Dendritic cell treated with granulocyte-macrophage colony-stimulating factor and Interleukin-4, amounts not matched to agents 40 ng/mL and 50 ng/mL, for 4 days (primary cell): ENCODE data around the gene NPTX1.

Experiments
- H3K27ac Mint-ChIP-seq: one replicate; pipeline ENCODE4 v1.8.0; 2022; ENCODE audit warnings: mild to moderate bottlenecking, mixed read lengths
- H3K27me3 Mint-ChIP-seq: one replicate; pipeline ENCODE4 v1.8.0; 2022; ENCODE audit warnings: mild to moderate bottlenecking, mixed read lengths
- H3K36me3 Mint-ChIP-seq: one replicate; pipeline ENCODE4 v1.8.0; 2022; ENCODE audit warnings: low read depth, mixed read lengths
- H3K4me1 Mint-ChIP-seq: one replicate; pipeline ENCODE4 v1.8.0; 2022; ENCODE audit warnings: low read depth, mixed read lengths
- H3K4me3 Mint-ChIP-seq: one replicate; pipeline ENCODE4 v1.8.0; 2022; ENCODE audit warnings: mild to moderate bottlenecking, moderate library complexity, mixed read lengths
- H3K9me3 Mint-ChIP-seq: one replicate; pipeline ENCODE4 v1.8.0; 2022; ENCODE audit warnings: mixed read lengths
- intact Hi-C: fragments of 100-400 bp; cut with micrococcal nuclease; formaldehyde crosslinking; loops from one replicate; pipeline ENCODE4 v1.15.0; 2022

NPTX1 gene

GRCh38 chr17:80497726-80498241, 21.4 kb upstream of the NPTX1 start:
- Mint-ChIP-seq H3K9me3 (no peaks in the 10 kb centered on the region), H3K4me1 (no peaks in the 10 kb centered on the region), H3K27me3 (peaks cover 27% of the 10 kb centered on the region), H3K36me3 (no peaks in the 10 kb centered on the region), H3K4me3 (no peak overlapping the region), H3K27ac (no peak overlapping the region)
- intact Hi-C loops, result no loop called here

GRCh38 chr17:80494547-80494946, 18.1 kb upstream of the NPTX1 start:
- H3K36me3 Mint-ChIP-seq, result no peaks in the 10 kb centered on the region
- no peaks in the 10 kb centered on the region for H3K4me1 Mint-ChIP-seq
- no peak overlapping the region for H3K4me3 Mint-ChIP-seq
- no peak overlapping the region for H3K27ac Mint-ChIP-seq
- peaks cover 43% of the 10 kb centered on the region for H3K27me3 Mint-ChIP-seq
- H3K9me3 Mint-ChIP-seq, result no peaks in the 10 kb centered on the region
- intact Hi-C loops, result no loop called here

DNA sequence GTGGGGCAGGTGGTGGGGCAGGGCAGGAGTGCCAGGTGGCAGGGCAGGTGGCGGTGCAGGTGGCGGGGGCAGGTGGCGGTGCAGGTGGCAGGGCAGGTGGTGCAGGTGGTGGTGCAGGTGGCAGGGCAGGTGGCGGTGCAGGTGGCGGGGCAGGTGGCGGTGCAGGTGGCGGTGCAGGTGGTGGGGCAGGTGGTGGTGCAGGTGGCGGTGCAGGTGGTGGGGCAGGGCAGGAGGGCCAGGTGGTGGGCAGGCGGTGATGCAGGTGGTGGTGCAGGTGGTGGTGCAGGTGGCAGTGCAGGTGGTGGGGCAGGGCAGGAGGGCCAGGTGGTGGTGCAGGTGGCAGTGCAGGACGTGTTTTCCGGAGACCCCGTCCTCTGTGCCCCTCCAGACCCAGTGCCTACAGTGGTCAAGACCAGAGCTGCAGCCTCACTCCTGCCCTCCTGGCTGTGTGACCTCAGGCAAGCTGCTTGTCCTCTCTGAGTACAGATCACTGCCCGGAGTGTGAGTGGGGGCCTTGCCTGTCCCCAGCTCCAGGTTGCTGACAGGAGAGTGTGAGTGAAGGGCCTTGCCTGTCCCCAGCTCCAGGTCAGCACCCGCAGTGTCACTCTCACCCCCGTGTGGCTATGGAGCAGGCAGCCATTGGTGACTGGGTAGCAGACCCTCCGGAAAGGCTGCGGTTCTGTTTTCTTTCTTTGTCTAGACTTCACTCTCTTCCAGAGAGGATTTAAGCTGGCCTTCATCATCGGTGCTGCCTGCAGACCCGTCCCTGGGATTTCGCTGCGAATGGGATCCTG, 16.1 kb upstream of the NPTX1 start:
- Mint-ChIP-seq H3K36me3 (no peaks in the 10 kb centered on the region), H3K27me3 (peaks cover 35% of the 10 kb centered on the region), H3K27ac (no peak overlapping the region), H3K9me3 (no peaks in the 10 kb centered on the region), H3K4me1 (no peaks in the 10 kb centered on the region), H3K4me3 (no peak overlapping the region)
- intact Hi-C loops, result no loop called here

- intact Hi-C loops, result no loop called here
- H3K4me1 Mint-ChIP-seq, result no peaks in the 10 kb centered on the region
- peaks cover 41% of the 10 kb centered on the region for H3K27me3 Mint-ChIP-seq
- no peak overlapping the region for H3K27ac Mint-ChIP-seq
- no peaks in the 10 kb centered on the region for H3K9me3 Mint-ChIP-seq
- H3K36me3 Mint-ChIP-seq, result no peaks in the 10 kb centered on the region
- no peak overlapping the region for H3K4me3 Mint-ChIP-seq
Measured at GRCh38 chr17:80491478-80492342, 15.3 kb upstream of the NPTX1 start.

GRCh38 chr17:80487511-80487910, 11.1 kb upstream of the NPTX1 start:
- Mint-ChIP-seq H3K36me3 (no peaks in the 10 kb centered on the region), H3K27ac (no peak overlapping the region)

DNA sequence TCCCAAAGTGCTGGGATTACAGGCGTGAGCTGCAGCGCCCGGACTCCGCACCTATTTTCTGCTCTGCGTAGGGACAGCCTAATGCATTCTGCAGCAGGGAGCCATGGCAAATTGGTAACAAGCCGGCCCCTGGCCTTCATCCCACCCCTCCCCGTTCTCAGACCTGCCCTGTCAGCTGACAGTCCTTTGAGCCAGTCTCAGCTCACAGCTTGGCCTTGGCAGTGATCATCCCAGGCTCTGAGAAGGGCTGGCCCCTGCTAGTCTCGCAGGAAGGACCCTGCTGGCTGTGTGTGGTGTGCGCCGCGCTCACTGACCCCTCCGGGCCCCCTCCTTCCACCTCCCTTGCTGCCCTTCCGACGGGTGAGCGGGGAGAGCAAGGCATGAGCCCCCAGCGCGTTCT, 10.3 kb upstream of the NPTX1 start:
- H3K4me3 Mint-ChIP-seq, result no peak overlapping the region
- H3K9me3 Mint-ChIP-seq, result no peaks in the 10 kb centered on the region
- H3K36me3 Mint-ChIP-seq, result no peaks in the 10 kb centered on the region
- intact Hi-C loops, result no loop called here
- H3K27me3 Mint-ChIP-seq, result peaks cover 61% of the 10 kb centered on the region
- H3K4me1 Mint-ChIP-seq, result no peaks in the 10 kb centered on the region
- H3K27ac Mint-ChIP-seq, result no peak overlapping the region

More at GRCh38 chr17:80487511-80487910, 11.1 kb upstream of the NPTX1 start:
- peaks cover 58% of the 10 kb centered on the region for H3K27me3 Mint-ChIP-seq
- H3K9me3 Mint-ChIP-seq, result no peaks in the 10 kb centered on the region
- intact Hi-C loops, result no loop called here
- H3K4me3 Mint-ChIP-seq, result no peak overlapping the region
- H3K4me1 Mint-ChIP-seq, result no peaks in the 10 kb centered on the region

DNA sequence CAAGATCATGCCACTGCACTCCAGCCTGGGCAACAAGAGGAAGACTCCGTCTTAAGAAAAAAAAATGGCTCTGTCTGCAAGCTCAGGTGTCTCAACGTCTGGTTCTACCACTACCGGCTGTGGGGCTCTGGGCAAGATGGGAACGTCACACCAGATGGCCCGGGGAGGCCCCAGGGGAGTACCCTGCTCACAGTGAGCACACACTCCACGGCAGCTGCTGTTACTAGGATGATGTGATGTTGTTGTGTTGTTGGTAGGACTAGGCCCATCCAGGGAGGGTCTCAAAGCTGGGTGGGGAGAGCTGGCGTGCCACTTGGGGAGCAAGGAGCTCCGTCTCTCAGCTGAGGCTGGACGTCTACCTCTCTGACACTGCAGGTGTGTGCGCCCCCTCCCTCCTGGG, 9.4 kb upstream of the NPTX1 start:
- Mint-ChIP-seq H3K27me3 (peaks cover 62% of the 10 kb centered on the region), H3K4me3 (no peak overlapping the region), H3K4me1 (no peaks in the 10 kb centered on the region), H3K36me3 (no peaks in the 10 kb centered on the region), H3K27ac (no peak overlapping the region), H3K9me3 (no peaks in the 10 kb centered on the region)
- intact Hi-C loops, result no loop called here

GRCh38 chr17:80482555-80483308, 6.3 kb upstream of the NPTX1 start:
- Mint-ChIP-seq H3K27ac (no peak overlapping the region), H3K9me3 (no peaks in the 10 kb centered on the region), H3K36me3 (no peaks in the 10 kb centered on the region), H3K27me3 (peaks cover 85% of the 10 kb centered on the region), H3K4me3 (no peak overlapping the region), H3K4me1 (no peaks in the 10 kb centered on the region)
- intact Hi-C loops, result no loop called here

DNA sequence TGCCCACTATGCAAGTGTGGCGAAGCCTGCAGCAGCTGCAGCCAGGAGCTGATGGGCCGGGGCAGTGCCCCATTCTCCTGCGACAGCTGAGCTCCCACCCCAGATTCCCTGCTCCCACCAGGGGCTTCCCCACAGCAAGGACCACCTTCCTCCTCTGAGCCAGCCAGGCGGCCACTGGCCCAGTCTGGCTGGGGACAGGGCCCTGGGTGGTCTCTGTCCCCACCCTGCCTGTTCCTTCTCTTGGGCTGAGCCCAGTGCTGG, 5.6 kb upstream of the NPTX1 start:
- intact Hi-C loops, result no loop called here
- Mint-ChIP-seq H3K4me3 (no peak overlapping the region), H3K9me3 (no peaks in the 10 kb centered on the region), H3K36me3 (no peaks in the 10 kb centered on the region), H3K27ac (no peak overlapping the region), H3K4me1 (no peaks in the 10 kb centered on the region), H3K27me3 (peaks cover 78% of the 10 kb centered on the region)

DNA sequence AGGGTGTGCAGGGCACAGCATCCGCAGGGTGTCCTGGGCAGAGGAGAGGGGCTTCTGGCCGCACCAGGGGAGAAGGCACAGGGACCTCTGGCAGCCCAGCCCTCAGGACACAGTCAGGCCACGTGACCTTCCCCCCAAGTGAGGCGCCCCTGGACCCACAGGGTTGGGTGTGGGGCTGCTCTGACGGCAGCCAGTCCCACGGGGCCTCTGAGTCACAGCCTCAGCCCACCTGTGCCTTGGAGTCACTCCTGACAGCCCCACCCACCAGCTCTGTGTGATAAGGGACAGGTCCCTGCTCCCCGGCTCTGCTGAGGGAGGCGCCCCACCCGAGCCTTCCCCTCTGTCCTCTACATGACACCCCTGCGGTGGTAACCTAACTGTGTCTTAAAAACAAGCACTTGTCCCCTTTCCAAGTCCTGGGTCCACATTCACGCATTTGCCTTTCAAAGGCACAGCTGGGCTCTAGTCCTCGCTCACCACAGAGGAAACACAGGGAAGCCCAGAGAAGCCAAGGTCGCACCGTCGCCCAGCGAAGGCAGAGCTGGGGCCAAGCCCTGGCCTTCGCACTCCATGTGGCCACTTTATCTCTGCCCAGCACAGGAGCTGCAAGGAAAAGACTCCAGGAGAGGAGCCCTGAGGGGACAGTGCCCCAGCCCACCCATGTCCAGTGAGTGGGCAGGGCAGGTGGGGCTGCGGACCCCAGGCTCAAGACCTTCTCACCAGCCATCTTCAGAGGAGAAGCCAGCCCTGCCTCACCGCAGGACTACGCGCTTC, 5.1 kb upstream of the NPTX1 start:
- Mint-ChIP-seq H3K4me3 (no peak overlapping the region), H3K4me1 (no peaks in the 10 kb centered on the region), H3K9me3 (no peaks in the 10 kb centered on the region), H3K36me3 (no peaks in the 10 kb centered on the region), H3K27ac (no peak overlapping the region), H3K27me3 (peaks cover 75% of the 10 kb centered on the region)
- intact Hi-C loops, result no loop called here

- no peaks in the 10 kb centered on the region for H3K36me3 Mint-ChIP-seq
- H3K4me1 Mint-ChIP-seq, result peaks cover 4% of the 10 kb centered on the region
- H3K27me3 Mint-ChIP-seq, result peaks cover 76% of the 10 kb centered on the region
- no peaks in the 10 kb centered on the region for H3K9me3 Mint-ChIP-seq
- intact Hi-C loops, result no loop called here
- no peak overlapping the region for H3K27ac Mint-ChIP-seq
- no peak overlapping the region for H3K4me3 Mint-ChIP-seq
Measured at GRCh38 chr17:80480248-80480647, 3.8 kb upstream of the NPTX1 start.

- intact Hi-C loops, result no loop called here
- peaks cover 83% of the 10 kb centered on the region for H3K27me3 Mint-ChIP-seq
- H3K9me3 Mint-ChIP-seq, result no peaks in the 10 kb centered on the region
- no peak overlapping the region for H3K4me3 Mint-ChIP-seq
- H3K27ac Mint-ChIP-seq, result no peak overlapping the region
- peaks cover 11% of the 10 kb centered on the region for H3K4me1 Mint-ChIP-seq
- H3K36me3 Mint-ChIP-seq, result no peaks in the 10 kb centered on the region
Measured at GRCh38 chr17:80479246-80479566, 2.8 kb upstream of the NPTX1 start.

DNA sequence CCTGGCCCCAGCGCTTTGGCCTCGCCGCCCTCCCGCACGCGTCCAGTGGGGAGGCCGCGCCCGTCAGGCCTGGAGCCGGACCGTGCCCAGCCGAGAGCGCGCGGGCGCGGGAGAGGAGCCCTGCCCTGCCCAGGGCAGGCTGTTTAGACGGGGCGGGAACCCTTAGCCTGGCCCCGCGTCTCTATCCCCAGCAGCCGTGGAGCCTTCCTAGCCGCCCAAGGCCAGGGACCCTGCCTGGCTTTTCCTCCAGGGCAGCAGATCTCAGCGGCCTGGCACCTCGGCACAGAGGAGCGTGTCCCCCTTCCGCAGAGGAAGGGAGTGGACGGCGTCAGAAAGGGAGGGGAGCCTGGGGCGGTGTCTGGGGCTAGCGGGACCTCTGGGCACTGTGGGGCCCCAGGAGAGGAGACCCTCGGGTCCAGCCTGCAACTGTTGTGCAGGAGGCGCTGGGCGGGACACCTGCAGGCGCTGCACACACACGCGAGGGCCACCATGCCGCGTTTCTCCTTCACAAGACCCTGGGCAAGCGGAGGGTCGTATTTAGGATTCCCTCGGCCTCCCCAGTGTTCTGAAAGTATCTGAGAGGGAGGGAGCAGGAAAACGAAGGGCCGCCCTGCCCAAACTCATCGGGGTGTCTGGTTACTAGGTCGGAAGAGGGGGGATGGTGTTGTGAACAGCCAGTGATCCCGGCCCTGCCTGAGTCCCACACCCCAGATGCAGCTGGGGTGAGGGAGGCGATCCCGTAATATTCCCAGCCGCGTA, 2.3 kb upstream of the NPTX1 start:
- H3K36me3 Mint-ChIP-seq, result no peaks in the 10 kb centered on the region
- intact Hi-C loops, result no loop called here
- H3K4me1 Mint-ChIP-seq, result peaks cover 11% of the 10 kb centered on the region
- H3K4me3 Mint-ChIP-seq, result no peak overlapping the region
- no peaks in the 10 kb centered on the region for H3K9me3 Mint-ChIP-seq
- no peak overlapping the region for H3K27ac Mint-ChIP-seq
- H3K27me3 Mint-ChIP-seq, result peaks cover 83% of the 10 kb centered on the region
